Gastroesophageal sphincter (tissue), 3 donors: ENCODE measurements around the gene OR5K2.

ENCODE experiments used
- CTCF ChIP-seq, 4 experiments: fragments of 200-600 bp in 2 of 4; fragments of 450-650 bp in 2 of 4; sonication (generic) in 1 of 4; IDR thresholded peaks; one replicate each; pipeline ENCODE4 v1.5.1; 2017 to 2019; ENCODE audit warnings: antibody characterized with exemption in 4 of 4, mild to moderate bottlenecking in 2 of 4, moderate library complexity in 2 of 4
- EP300 ChIP-seq: sonication (generic); formaldehyde crosslinking; IDR thresholded peaks from one replicate; pipeline ENCODE4 v1.6.1; 2017; ENCODE audit warnings: antibody characterized with exemption, mild to moderate bottlenecking
- POLR2A ChIP-seq, 2 donors: fragments of 450-650 bp; IDR thresholded peaks; one replicate each; pipeline ENCODE4 v1.6.1; 2017; ENCODE audit warnings: antibody characterized with exemption in 2 of 2, mild to moderate bottlenecking in 2 of 2, moderate library complexity in 1 of 2

- TF ChIP-seq EP300 (no peak), CTCF (IDR thresholded peaks at IDR 0.05) (no peak), POLR2A (IDR thresholded peaks at IDR 0.05) (no peak)
These were observed 35.5 kb downstream of the OR5K2 start for GRCh38 chr3:98532709-98533571.
